ENCODE measurements around the gene REM2.

The REM2 gene

GRCh38 chr14:22887260-22887989 lies 4.4 kb downstream of the REM2 start:
- H3K4me3 ChIP-seq (ENCODE audit: low read depth, low read length) = peak overlapping the region; percentile 45
- TF ChIP-seq CTCF (IDR thresholded peaks at IDR 0.05; ENCODE audit: borderline replicate concordance, insufficient read depth, low read depth, low read length) = no peak

GRCh38 chr14:22887990-22888378 lies 5.0 kb downstream of the REM2 start:
- peak overlapping the region; percentile 32 for H3K4me3 ChIP-seq (ENCODE audit: low read depth, low read length)

GRCh38 chr14:22888662-22889061 lies 5.6 kb downstream of the REM2 start:
- no peak overlapping the region for H3K4me3 ChIP-seq (ENCODE audit: low read depth, low read length)
- TF ChIP-seq CTCF (IDR thresholded peaks at IDR 0.05; ENCODE audit: borderline replicate concordance, insufficient read depth, low read depth, low read length) = no peak

More at GRCh38 chr14:22887990-22888378, 5.0 kb downstream of the REM2 start:
- no peak for TF ChIP-seq CTCF (IDR thresholded peaks at IDR 0.05; ENCODE audit: borderline replicate concordance, insufficient read depth, low read depth, low read length)

- H3K4me3 ChIP-seq (ENCODE audit: low read depth, low read length) = no peak overlapping the region
- TF ChIP-seq CTCF (IDR thresholded peaks at IDR 0.05; ENCODE audit: borderline replicate concordance, insufficient read depth, low read depth, low read length) = no peak
Measured at GRCh38 chr14:22890416-22890815, 7.4 kb downstream of the REM2 start.

GRCh38 chr14:22892488-22892887 lies 9.5 kb downstream of the REM2 start:
- H3K4me3 ChIP-seq (ENCODE audit: low read depth, low read length) = no peak overlapping the region
- TF ChIP-seq CTCF (IDR thresholded peaks at IDR 0.05; ENCODE audit: borderline replicate concordance, insufficient read depth, low read depth, low read length) = no peak

- TF ChIP-seq CTCF (IDR thresholded peaks at IDR 0.05; ENCODE audit: borderline replicate concordance, insufficient read depth, low read depth, low read length) = no peak
- no peak overlapping the region for H3K4me3 ChIP-seq (ENCODE audit: low read depth, low read length)
Measured at GRCh38 chr14:22893706-22894105, 10.7 kb downstream of the REM2 start.

GRCh38 chr14:22895402-22895801 lies 12.4 kb downstream of the REM2 start:
- no peak for TF ChIP-seq CTCF (IDR thresholded peaks at IDR 0.05; ENCODE audit: borderline replicate concordance, insufficient read depth, low read depth, low read length)
- H3K4me3 ChIP-seq (ENCODE audit: low read depth, low read length) = no peak overlapping the region
